HG03196 (cell line): ENCODE measurements around the gene EAPP.
"Not testable (repeated sequence)": the region's sequence is repeated elsewhere in the genome, so short reads cannot be mapped to it uniquely, and the experiment has no call there.

Experiments
- ATAC-seq: cut with Tn5 transposase; IDR thresholded peaks from one replicate; pipeline ENCODE4 v1.9.1; 2021; ENCODE audit not compliant: unreplicated experiment

Gene EAPP

GRCh38 chr14:34488528-34488927 is 51.0 kb downstream of the EAPP start:
- ATAC-seq: no peak

DNA sequence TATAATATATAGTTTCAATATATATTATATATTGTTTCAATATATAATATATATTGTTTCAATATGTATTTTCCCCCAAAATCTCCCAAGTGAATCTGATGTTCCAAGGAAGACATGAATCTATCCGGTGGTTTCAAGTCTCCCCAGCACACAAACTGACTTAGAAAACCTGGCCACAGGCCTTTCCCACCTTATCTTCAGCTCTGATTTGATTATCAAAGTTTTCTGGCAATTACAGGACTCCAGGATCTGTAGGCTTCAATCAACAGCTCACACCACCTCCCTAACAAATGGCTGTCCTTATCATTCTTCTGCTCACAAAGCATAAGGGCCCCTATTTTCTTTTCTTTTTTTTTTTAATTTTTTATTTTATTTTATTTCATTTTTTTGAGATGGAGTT is 54.8 kb downstream of the EAPP start:
- ATAC-seq: no peak

GRCh38 chr14:34482463-34482862 is 57.0 kb downstream of the EAPP start:
- ATAC-seq: no peak

- no peak for ATAC-seq
These were observed 59.8 kb downstream of the EAPP start for GRCh38 chr14:34479694-34480093.

DNA sequence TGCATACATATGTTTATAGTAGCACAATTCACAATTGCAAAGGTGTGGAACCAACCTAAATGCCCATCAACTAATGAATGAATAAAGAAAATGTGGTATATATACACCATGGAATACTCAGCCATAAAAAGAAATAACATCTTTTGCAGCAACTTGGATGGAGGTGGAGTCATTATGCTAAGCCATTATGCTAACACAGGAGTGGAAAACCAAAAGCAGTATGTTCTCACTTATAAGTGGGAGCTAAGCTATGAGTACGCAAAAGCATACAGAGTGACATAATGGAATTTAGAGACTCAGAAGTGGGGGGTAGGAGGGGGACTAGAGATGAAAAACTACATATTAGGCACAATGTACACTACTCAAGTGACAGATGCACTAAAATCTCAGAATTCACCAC is 61.2 kb downstream of the EAPP start:
- no peak for ATAC-seq

DNA sequence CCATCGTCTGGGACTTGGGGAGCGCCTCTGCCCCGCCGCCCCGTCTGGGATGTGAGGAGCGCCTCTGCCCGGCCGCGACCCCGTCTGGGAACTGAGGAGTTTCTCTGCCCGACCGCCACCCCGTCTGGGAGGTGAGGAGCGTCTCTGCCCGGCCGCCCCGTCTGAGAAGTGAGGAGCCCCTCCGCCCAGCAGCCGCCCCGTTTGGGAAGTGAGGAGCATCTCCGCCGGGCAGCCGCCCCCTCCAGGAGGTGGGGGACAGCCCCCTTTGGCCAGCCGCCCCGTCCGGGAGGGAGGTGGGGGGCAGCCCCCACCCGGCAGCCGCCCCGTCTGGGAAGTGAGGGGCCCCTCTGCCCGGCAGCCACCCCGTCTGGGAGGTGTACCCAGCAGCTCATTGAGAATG is 63.5 kb downstream of the EAPP start:
- ATAC-seq: not testable (repeated sequence)

DNA sequence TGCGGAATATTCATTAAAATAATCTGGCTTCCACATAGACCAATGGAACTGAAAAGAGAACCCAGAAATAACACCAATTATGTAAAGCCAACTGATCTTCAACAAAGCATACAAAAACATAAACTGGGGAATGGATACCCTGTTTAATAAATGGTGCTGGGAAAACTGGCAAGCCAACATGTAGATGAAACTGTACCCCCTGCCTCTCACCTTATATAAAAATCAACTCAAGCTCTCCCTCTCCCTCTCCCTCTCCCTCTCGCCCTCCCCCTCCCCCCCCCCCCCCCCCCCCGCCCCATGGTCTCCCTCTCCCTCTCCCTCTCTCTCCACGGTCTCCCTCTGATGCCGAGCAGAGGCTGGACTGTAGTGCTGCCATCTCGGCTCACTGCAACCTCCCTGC is 64.3 kb downstream of the EAPP start:
- ATAC-seq: no peak

GRCh38 chr14:34474187-34474679 is 65.3 kb downstream of the EAPP start:
- ATAC-seq: no peak

DNA sequence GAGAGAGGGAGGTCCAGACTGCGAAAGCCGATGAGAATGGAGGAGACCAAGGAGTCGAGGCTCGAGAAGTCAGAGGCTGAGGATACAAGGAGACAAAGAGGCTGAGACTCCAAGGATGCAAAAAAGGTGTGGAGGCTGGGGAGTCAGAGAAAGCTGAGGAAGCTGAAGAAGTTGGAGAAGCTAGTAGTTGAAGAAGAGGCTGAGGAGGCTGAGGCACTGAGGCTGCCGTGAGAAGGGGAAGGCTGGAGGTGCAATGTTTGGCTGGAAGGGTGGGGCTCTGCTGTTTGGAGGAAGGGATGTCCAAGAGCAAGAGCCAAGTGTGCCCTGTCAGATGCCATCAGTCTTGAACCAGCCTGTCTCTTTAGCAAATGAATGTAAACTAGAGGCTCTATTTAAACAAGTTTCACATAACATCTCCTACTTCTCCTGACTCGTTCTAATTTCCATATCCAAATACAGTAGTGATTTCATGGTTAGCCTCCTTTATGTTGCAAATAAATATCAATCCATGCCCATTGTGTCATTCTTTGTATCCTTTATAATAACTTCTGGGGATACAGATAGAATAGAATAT is 66.7 kb downstream of the EAPP start:
- ATAC-seq: no peak

GRCh38 chr14:34470319-34470718 is 69.2 kb downstream of the EAPP start:
- ATAC-seq: no peak

DNA sequence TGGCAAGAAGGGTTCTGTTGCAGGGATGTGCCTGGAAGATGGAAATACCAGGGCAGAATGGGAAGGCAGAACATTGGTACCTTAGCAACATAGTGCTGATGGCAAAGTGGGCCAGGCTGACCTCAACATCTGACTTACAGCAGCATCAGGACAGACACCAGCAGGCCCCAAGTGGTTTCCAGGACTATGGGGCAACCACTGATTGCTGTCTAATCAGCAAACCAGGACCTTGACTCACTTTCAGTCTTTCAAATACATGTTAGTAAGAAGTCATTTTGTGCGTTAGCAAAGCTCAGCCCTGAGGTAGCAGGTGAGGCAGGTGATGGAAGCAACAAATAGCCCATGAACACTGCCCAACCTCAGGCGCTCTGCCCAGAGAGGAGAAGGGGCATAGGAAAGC is 72.8 kb downstream of the EAPP start:
- ATAC-seq: no peak
